Fibroblast of mammary gland (primary cell): ENCODE data around the gene TUBGCP4.
A peak's percentile ranks its signal among the peaks of the same experiment; 100 is the strongest.

Experiments
- DNase-seq: peaks from one replicate; pipeline ENCODE4 v3.0.0-alpha.2; 2010; ENCODE audit warnings: low read depth
- H3K4me3 ChIP-seq: 2 replicates; pipeline ENCODE4 v1.5.1; 2011; ENCODE audit warnings: low read depth, mild to moderate bottlenecking, low read length, moderate library complexity; ENCODE audit not compliant: control insufficient read depth
- TF ChIP-seq, protein P1 (sequence below): conservative IDR thresholded peaks from 2 replicates; pipeline ENCODE4 v1.5.1; 2011; ENCODE audit warnings: low read depth, low read length, inconsistent platforms; ENCODE audit not compliant: control insufficient read depth, insufficient read depth

The TUBGCP4 gene

GRCh38 chr15:43403616-43404015 lies 32.7 kb downstream of the TUBGCP4 start:
- no peak for DNase-seq
- no peak overlapping the region for H3K4me3 ChIP-seq
- TF ChIP-seq, protein P1, sequence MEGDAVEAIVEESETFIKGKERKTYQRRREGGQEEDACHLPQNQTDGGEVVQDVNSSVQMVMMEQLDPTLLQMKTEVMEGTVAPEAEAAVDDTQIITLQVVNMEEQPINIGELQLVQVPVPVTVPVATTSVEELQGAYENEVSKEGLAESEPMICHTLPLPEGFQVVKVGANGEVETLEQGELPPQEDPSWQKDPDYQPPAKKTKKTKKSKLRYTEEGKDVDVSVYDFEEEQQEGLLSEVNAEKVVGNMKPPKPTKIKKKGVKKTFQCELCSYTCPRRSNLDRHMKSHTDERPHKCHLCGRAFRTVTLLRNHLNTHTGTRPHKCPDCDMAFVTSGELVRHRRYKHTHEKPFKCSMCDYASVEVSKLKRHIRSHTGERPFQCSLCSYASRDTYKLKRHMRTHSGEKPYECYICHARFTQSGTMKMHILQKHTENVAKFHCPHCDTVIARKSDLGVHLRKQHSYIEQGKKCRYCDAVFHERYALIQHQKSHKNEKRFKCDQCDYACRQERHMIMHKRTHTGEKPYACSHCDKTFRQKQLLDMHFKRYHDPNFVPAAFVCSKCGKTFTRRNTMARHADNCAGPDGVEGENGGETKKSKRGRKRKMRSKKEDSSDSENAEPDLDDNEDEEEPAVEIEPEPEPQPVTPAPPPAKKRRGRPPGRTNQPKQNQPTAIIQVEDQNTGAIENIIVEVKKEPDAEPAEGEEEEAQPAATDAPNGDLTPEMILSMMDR = no peak

DNA sequence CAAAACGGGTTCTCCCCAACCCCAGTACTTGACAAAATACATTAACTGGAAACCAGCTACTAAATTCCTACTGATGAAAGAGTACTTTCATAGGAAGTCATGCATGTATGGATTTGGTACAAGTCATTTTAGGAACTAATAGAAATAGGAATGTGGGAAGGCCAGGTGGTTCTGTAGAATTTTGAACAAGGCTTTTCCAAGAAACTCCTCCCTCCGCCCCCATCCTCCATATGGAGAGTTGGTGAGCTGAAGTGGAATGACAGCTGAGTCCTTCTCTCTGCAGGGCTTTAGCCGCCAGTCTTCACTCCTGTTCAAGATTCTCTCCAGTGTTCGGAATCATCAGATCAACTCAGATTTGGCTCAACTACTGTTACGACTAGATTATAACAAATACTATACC lies 33.2 kb downstream of the TUBGCP4 start:
- no peak for DNase-seq
- no peak overlapping the region for H3K4me3 ChIP-seq
- TF ChIP-seq, protein P1 = no peak

- TF ChIP-seq, protein P1 = no peak
- no peak overlapping the region for H3K4me3 ChIP-seq
- peak; percentile 10 for DNase-seq
Observed at GRCh38 chr15:43406189-43406588, 35.3 kb downstream of the TUBGCP4 start.

DNA sequence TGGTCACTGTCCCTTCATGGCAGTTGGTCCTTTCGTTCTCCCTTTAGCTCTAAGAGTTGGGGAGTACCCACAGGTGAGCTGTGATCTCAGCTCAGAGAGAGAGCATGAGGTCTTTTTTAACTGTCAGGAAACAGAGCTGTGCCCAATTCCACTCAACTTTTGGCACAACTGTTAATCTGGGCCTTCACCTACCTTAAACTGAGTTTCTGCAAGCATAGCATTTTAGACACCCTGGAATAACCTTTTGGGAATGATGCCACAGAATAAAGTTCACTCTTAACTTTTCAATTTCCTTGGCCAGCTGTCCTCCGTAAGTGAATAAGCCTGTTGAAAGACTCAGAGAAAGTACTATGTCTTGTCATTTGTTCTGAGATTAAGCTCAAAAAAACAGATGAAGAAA lies 35.9 kb downstream of the TUBGCP4 start:
- DNase-seq = no peak
- TF ChIP-seq, protein P1 = no peak
- H3K4me3 ChIP-seq = no peak overlapping the region

GRCh38 chr15:43408789-43409188 lies 37.9 kb downstream of the TUBGCP4 start:
- TF ChIP-seq, protein P1 = no peak
- H3K4me3 ChIP-seq = no peak overlapping the region
- DNase-seq = no peak

- TF ChIP-seq, protein P1 = no peak
- peak; percentile 10 for DNase-seq
- no peak overlapping the region for H3K4me3 ChIP-seq
Observed at GRCh38 chr15:43410572-43411214, 39.8 kb downstream of the TUBGCP4 start.

DNA sequence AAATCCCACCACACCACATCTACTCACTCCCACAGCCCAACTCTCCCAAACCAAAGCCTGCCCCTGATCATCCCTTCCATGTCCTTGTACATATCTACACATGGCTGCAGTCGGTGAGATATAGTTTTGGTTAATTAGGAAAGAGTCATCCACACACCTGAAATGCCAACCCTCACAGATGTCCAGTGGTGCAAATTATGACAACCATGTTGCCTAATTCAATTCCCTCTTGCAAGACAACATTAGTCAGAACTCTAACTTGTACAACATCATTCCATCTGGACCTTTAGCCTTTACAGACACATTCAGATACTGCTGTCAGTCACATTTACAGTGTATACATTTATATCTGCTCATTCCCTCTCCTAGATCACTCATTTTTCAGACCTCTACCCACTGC lies 41.2 kb downstream of the TUBGCP4 start:
- DNase-seq = no peak
- TF ChIP-seq, protein P1 = no peak
- H3K4me3 ChIP-seq = no peak overlapping the region
